ENCODE measurements around the gene NLGN1. TPM values are rescaled to one million over a fixed set of nuclear protein-coding genes. Genes with fewer than 3 reads are reported as not detected.

Gene NLGN1
- total RNA-seq, 3 donors from 2014 or later, result 4.4 to 12.3 (median 6.9) TPM

DNA sequence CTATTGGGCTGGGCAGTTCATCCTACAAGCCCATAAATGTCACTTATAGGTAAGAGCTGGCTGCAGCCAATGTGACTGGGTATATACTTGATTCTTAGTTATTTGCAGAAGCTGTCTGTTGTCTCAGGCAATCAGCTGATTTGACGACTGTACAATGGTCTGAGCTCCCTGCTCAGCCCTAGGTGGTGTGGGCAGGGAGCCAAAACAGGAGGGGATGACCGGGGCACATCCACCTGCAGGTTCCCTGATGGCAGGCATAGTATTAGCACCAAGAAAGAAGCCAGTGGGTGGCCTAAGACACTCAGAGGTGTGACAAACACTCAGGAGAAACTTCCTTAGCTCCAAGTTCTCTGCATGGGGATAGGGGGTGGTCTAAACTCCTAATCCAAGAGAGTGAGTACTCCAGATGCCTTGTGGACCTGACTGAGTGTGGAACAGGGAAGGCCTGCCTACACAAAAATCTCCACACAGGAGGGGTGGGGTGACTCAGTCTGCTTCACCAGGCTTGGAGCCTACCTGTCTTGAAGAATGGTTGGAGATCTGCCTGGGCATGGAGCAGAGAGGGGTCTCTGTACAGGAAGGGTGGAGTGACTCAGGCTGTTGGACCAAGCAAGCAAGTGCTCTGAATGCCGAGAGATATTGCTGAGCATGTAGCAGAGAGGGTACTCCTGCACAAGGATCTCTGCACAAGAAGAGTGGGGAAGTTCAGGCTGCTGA, 771.2 kb downstream of the NLGN1 start:
- H3K27ac ChIP-seq, result no peak overlapping the region
- intact Hi-C loops (cut with DNase I; ENCODE audit: low total_unique reads), result no loop called here
- H3K4me1 ChIP-seq, result no peaks in the 10 kb centered on the region
- H3K4me3 ChIP-seq, result no peak overlapping the region
- TF ChIP-seq, protein P1, sequence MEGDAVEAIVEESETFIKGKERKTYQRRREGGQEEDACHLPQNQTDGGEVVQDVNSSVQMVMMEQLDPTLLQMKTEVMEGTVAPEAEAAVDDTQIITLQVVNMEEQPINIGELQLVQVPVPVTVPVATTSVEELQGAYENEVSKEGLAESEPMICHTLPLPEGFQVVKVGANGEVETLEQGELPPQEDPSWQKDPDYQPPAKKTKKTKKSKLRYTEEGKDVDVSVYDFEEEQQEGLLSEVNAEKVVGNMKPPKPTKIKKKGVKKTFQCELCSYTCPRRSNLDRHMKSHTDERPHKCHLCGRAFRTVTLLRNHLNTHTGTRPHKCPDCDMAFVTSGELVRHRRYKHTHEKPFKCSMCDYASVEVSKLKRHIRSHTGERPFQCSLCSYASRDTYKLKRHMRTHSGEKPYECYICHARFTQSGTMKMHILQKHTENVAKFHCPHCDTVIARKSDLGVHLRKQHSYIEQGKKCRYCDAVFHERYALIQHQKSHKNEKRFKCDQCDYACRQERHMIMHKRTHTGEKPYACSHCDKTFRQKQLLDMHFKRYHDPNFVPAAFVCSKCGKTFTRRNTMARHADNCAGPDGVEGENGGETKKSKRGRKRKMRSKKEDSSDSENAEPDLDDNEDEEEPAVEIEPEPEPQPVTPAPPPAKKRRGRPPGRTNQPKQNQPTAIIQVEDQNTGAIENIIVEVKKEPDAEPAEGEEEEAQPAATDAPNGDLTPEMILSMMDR (IDR thresholded peaks at IDR 0.05), result no peak
- TF ChIP-seq POLR2A (IDR thresholded peaks at IDR 0.05) (no peak), POLR2AphosphoS5 (IDR thresholded peaks at IDR 0.05) (no peak)
- DNase-seq (ENCODE audit: low spot score in 2 of 2), result no peak
- no peaks in the 10 kb centered on the region for H3K27me3 ChIP-seq
- H3K36me3 ChIP-seq, result no peaks in the 10 kb centered on the region
- H3K9me3 ChIP-seq, result peaks cover 8% of the 10 kb centered on the region in 2 donors

DNA sequence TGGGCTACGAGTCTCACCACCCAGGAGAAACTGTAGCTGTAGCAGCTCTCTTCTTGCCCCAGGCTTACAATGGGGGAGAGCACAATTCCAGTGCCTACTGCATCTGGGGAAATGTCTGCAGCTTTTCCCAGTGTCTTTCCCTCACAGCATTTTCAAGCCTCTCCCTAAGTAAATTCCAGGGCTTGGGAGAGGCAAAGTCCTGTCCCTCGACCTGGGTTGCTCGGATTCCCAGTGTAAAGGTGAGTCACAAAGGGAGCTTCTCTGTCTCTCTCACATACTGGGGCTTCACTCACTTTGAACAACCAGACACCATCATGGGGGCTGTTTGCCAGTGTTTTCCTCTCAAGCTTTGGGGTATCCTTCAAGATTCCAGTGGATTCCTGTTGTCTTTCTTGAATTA, 772.2 kb downstream of the NLGN1 start:
- H3K27ac ChIP-seq, result no peak overlapping the region
- TF ChIP-seq POLR2A (IDR thresholded peaks at IDR 0.05), result no peak
- TF ChIP-seq, protein P1 (IDR thresholded peaks at IDR 0.05), result no peak
- TF ChIP-seq POLR2AphosphoS5 (IDR thresholded peaks at IDR 0.05), result no peak
- no peaks in the 10 kb centered on the region for H3K36me3 ChIP-seq
- no peak for DNase-seq (ENCODE audit: low spot score in 2 of 2)
- H3K4me1 ChIP-seq, result no peaks in the 10 kb centered on the region
- H3K9me3 ChIP-seq, result peaks cover 5 to 11% of the 10 kb centered on the region in 2 donors
- H3K4me3 ChIP-seq, result no peak overlapping the region
- intact Hi-C loops (cut with DNase I; ENCODE audit: low total_unique reads), result no loop called here
- H3K27me3 ChIP-seq, result no peaks in the 10 kb centered on the region

DNA sequence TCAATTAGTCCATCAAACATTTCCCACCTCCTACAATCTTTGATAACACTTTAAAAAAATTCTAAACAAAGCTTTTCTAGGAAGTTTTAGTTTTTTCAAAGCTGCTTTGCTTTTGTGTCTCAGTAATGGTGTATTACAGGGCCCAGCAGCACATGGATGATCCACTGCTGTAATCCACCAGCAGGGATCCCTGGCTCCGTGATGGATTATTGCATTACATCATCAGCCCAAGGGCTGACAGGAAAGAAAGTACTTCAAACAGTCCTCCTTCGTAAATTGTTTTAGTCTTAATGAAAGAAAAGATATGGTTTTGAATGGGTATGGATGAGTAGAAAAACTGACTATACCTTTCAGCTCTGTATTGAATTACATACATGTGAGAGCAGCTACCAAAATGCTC, 772.7 kb downstream of the NLGN1 start:
- H3K4me1 ChIP-seq, result no peaks in the 10 kb centered on the region
- H3K9me3 ChIP-seq, result peaks cover 4 to 13% of the 10 kb centered on the region in 2 donors
- DNase-seq (ENCODE audit: low spot score in 2 of 2), result no peak
- TF ChIP-seq POLR2AphosphoS5 (IDR thresholded peaks at IDR 0.05) (no peak), POLR2A (IDR thresholded peaks at IDR 0.05) (no peak)
- TF ChIP-seq, protein P1 (IDR thresholded peaks at IDR 0.05), result no peak
- H3K27ac ChIP-seq, result no peak overlapping the region
- intact Hi-C loops (cut with DNase I; ENCODE audit: low total_unique reads), result no loop called here
- no peaks in the 10 kb centered on the region for H3K36me3 ChIP-seq
- no peaks in the 10 kb centered on the region for H3K27me3 ChIP-seq
- no peak overlapping the region for H3K4me3 ChIP-seq

DNA sequence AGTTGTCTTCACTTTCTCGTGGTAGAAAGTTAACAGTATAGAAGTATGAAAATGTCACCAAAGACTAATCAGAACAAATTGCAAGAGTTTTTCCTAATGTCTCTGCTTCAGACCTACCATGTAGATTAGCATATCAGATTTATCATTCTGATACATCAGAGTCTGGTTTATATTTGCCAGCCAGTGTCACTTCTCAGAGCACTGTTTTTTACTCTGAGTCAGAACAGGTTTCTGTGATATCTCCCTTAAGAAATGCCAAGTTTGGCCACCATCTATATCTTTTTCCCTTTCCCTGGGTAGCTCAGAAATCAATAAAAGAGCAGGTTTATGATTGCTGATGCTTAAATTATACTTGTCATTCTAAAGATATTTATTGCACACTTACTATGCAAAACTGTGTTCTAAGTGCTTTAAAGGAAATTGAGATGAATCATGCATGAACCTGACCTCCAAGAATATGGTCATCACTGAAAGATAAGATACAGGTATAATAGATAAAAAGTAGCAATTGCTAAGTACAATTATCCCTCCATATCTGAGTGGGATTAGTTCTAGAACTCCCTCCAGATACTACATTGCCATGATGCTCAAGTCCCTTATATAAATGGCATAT, 788.9 kb downstream of the NLGN1 start:
- intact Hi-C loops (cut with DNase I; ENCODE audit: low total_unique reads), result no loop called here
- Histone ChIP-seq H3K4me3 (no peak overlapping the region), H3K36me3 (no peaks in the 10 kb centered on the region), H3K27me3 (no peaks in the 10 kb centered on the region), H3K27ac (no peak overlapping the region), H3K4me1 (no peaks in the 10 kb centered on the region), H3K9me3 (no peaks in the 10 kb centered on the region)
- TF ChIP-seq POLR2A (IDR thresholded peaks at IDR 0.05) (no peak), POLR2AphosphoS5 (IDR thresholded peaks at IDR 0.05) (no peak)
- TF ChIP-seq, protein P1 (IDR thresholded peaks at IDR 0.05), result no peak
- no peak for DNase-seq (ENCODE audit: low spot score in 2 of 2)

DNA sequence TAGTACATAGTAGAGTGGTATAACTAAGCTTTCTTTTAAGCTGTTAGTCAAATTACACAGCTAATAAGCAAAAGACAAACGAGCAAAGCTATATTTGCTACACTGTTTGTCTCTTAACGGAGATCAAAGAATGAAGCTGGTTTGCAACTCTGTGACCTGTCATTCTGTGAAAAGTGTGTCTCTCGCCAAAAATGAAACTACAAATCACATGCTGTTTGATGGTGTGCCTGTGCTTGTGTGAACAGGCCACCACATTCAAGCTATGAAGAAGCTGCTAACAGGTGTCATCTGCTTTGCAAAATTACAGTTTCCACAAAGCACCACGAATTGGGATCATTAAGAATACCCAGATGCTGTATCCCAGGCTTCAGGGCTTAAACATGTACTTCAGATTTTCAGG, 793.8 kb downstream of the NLGN1 start:
- TF ChIP-seq POLR2AphosphoS5 (IDR thresholded peaks at IDR 0.05), result no peak
- TF ChIP-seq, protein P1 (IDR thresholded peaks at IDR 0.05), result no peak
- no peak for TF ChIP-seq POLR2A (IDR thresholded peaks at IDR 0.05)
- Histone ChIP-seq H3K36me3 (no peaks in the 10 kb centered on the region), H3K9me3 (no peaks in the 10 kb centered on the region), H3K27me3 (no peaks in the 10 kb centered on the region), H3K27ac (no peak overlapping the region), H3K4me1 (no peaks in the 10 kb centered on the region), H3K4me3 (no peak overlapping the region)
- intact Hi-C loops (cut with DNase I; ENCODE audit: low total_unique reads), result no loop called here
- no peak for DNase-seq (ENCODE audit: low spot score in 2 of 2)
